HL-60 (cell line): ENCODE measurements around the gene NPHP4.

Source experiments
- CTCF ChIP-seq: IDR thresholded peaks from one replicate; pipeline ENCODE4 v1.5.1; 2011; ENCODE audit warnings: low read length, control low read depth, inconsistent platforms; ENCODE audit not compliant: insufficient read depth
- POLR2AphosphoS5 ChIP-seq: IDR thresholded peaks from 2 replicates; pipeline ENCODE4 v1.6.1; 2012; ENCODE audit warnings: low read depth
- REST ChIP-seq: IDR thresholded peaks from 2 replicates; pipeline ENCODE4 v1.6.1; 2012; ENCODE audit warnings: low read depth; ENCODE audit not compliant: insufficient replicate concordance
- SPI1 ChIP-seq: IDR thresholded peaks from 2 replicates; pipeline ENCODE4 v1.6.1; 2012; ENCODE audit warnings: low read depth, mild to moderate bottlenecking, borderline replicate concordance

DNA sequence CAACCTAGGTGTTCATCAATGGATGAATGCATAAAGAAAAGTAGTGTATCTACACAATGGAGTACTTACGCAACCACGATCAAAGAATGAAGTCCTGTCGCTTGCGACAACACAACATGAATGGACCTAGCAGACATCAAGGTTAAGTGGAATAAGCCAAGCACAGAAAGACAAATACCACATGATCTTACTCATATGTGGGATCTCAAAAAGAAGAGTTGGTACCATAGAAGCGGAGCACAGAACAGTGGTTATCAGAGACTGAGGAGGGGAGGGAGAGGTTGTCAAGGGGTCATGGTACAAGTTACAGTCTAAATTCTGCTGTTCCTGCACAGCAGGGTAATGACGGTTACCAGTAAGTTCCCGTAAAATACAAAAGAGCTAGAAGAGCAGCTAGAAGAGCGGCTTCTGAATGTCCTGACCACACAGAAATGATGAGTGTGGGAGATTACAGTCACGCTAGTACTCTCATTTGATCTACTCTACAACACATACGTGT, 36.7 kb downstream of the NPHP4 start:
- TF ChIP-seq CTCF, result no peak
- TF ChIP-seq REST, result no peak
- no peak for TF ChIP-seq POLR2AphosphoS5
- TF ChIP-seq SPI1, result no peak
